ENCODE results near the gene MAGI2.
"Not testable (repeated sequence)": the region's sequence is repeated elsewhere in the genome, so short reads cannot be mapped to it uniquely, and the experiment has no call there.

DNA sequence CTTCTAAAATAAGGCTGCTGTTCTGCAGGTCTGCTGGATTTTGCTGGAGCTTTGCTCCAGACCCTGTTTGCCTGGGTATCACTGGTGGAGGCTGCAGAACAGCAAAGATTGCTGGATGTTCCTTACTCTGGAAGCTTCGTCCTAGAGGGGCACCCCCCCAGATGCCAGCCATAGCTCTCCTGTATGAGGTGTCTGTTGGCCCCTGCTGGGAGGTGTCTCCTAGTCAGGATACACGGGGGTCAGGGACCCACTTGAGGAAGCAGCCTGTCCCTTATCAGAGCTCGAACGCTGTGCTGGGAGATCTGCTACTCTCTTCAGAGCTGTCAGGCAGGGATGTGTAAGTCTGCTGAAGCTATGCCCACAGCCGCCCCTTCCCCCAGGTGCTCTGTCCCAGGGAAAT, 382.3 kb downstream of the MAGI2 start:
- TF ChIP-seq CTCF (IDR thresholded peaks at IDR 0.05; ENCODE audit: borderline replicate concordance, extremely low read depth, low read length, poor library complexity, severe bottlenecking); EZH2 (IDR thresholded peaks at IDR 0.05; ENCODE audit: borderline replicate concordance, low read depth, low read length, severe bottlenecking): not testable (repeated sequence)

Data from DND-41 (cell line).